Measurements from ENCODE around the gene CHMP4A.

Gene CHMP4A

DNA sequence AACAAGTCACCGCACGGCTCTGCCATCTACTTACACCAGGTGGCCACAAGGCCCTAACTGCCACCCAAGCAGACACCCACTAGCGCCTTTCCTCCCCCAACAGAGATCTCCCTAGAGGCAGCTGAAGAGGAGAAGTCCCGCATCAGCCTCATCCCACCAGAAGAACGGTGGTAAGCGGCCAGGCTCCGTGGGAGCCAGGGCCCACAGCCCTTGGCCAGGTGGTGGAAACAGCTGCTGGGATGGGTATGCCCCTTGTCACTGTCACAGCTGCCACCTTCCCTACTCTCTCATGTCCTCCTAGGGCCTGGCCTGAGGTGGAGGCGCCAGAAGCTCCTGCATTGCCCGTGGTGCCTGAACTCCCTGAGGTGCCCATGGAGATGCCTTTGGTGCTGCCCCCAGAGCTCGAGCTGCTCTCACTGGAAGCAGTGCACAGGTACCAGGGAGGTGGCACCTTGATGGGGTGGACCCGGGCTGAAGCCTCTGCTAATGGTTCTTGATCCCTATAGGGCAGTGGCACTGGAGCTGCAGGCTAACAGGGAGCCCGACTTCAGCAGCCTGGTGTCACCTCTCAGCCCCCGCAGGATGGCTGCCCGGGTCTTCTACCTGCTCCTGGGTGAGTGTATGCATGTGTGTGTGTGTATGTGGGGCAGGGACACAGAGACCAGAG lies 33.9 kb downstream of the CHMP4A start:
- Histone ChIP-seq H3K9me3 (ENCODE audit: control insufficient read depth in 1 of 2, low read length in 2 of 2) (no peaks in the 10 kb centered on the region), H3K4me1 (ENCODE audit: control insufficient read depth in 1 of 2, insufficient read depth in 2 of 2, low read length in 2 of 2) (no peaks in the 10 kb centered on the region), H3K27ac (ENCODE audit: low read depth, low read length) (peak overlapping the region; percentile 36), H3K4me3 (ENCODE audit: low read depth in 1 of 2, low read length in 2 of 2) (no peak overlapping the region), H3K36me3 (ENCODE audit: control insufficient read depth in 1 of 2, insufficient read depth in 2 of 2, low read length in 2 of 2) (peaks cover 43 to 87% of the 10 kb centered on the region in 2 donors), H3K9ac (ENCODE audit: low read depth in 1 of 2, low read length in 2 of 2) (peak overlapping the region in 1 of 2 donors; percentile 17), H3K27me3 (ENCODE audit: control insufficient read depth in 1 of 2, insufficient read depth in 2 of 2, low read length in 2 of 2) (no peaks in the 10 kb centered on the region)

DNA sequence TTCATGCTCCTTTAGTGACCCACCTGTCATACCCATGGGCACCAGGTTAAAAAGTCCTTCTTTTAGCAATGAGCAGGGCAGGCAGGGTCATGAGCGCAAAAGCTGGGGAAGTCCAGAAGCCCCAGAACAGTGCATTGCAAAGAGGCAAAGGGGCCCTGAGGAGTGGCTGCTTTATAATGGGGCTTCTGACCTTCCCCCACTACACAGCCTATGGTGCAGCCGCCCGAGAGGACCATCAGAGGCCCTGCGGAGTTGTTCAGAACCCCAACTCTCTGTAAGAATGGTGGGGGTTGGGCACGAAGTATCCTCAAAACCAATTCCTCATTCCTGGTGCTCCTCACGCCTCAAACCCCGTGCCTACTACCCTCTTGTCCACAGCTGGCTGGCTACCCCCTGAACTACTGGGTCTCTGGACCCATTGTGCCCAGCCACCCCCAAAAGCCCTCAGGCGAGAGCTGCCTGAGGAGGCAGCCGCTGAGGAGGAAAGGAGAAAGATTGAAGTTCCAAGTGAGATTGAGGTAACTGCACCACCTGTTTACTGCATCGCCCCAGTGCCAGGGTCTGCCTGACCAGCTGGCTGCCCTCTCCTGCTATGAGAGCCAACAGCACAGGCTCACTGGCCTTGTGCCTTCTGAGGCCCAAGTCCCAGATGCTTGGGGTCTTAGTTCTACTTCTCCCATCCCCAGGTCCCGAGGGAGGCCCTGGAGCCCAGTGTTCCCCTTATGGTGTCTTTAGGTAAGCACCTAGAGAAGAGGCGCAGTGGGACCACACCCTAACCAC lies 34.7 kb downstream of the CHMP4A start:
- H3K9me3 ChIP-seq (ENCODE audit: control insufficient read depth in 1 of 2, low read length in 2 of 2): no peaks in the 10 kb centered on the region
- H3K36me3 ChIP-seq (ENCODE audit: control insufficient read depth in 1 of 2, insufficient read depth in 2 of 2, low read length in 2 of 2): peaks cover 41 to 81% of the 10 kb centered on the region in 2 donors
- no peak overlapping the region for H3K9ac ChIP-seq (ENCODE audit: low read depth in 1 of 2, low read length in 2 of 2)
- no peaks in the 10 kb centered on the region for H3K4me1 ChIP-seq (ENCODE audit: control insufficient read depth in 1 of 2, insufficient read depth in 2 of 2, low read length in 2 of 2)
- H3K27me3 ChIP-seq (ENCODE audit: control insufficient read depth in 1 of 2, insufficient read depth in 2 of 2, low read length in 2 of 2): no peaks in the 10 kb centered on the region
- no peak overlapping the region for H3K4me3 ChIP-seq (ENCODE audit: low read depth in 1 of 2, low read length in 2 of 2)
- no peak overlapping the region for H3K27ac ChIP-seq (ENCODE audit: low read depth, low read length)

DNA sequence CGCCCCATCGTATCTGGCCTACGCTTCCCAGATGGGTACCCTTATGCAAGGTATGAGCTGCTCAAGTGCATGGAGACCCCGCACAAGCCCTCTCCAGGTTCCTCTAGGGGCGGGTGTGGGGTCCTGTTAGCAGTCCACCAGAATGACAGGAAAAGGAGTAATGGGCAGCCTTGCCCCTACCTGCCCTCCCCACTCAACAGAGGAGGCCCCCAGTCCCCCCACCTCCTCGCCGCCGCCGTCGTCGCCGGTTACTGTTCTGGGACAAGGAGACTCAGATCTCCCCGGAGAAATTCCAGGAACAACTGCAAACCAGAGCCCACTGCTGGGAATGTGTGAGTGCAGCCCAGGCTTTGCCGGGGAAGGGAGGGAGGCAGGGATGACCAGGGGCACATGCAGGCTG lies 35.4 kb downstream of the CHMP4A start:
- no peak overlapping the region for H3K4me3 ChIP-seq (ENCODE audit: low read depth in 1 of 2, low read length in 2 of 2)
- no peak overlapping the region for H3K9ac ChIP-seq (ENCODE audit: low read depth in 1 of 2, low read length in 2 of 2)
- no peaks in the 10 kb centered on the region for H3K9me3 ChIP-seq (ENCODE audit: control insufficient read depth in 1 of 2, low read length in 2 of 2)
- H3K36me3 ChIP-seq (ENCODE audit: control insufficient read depth in 1 of 2, insufficient read depth in 2 of 2, low read length in 2 of 2): peaks cover 43 to 80% of the 10 kb centered on the region in 2 donors
- no peak overlapping the region for H3K27ac ChIP-seq (ENCODE audit: low read depth, low read length)
- H3K27me3 ChIP-seq (ENCODE audit: control insufficient read depth in 1 of 2, insufficient read depth in 2 of 2, low read length in 2 of 2): no peaks in the 10 kb centered on the region
- no peaks in the 10 kb centered on the region for H3K4me1 ChIP-seq (ENCODE audit: control insufficient read depth in 1 of 2, insufficient read depth in 2 of 2, low read length in 2 of 2)

DNA sequence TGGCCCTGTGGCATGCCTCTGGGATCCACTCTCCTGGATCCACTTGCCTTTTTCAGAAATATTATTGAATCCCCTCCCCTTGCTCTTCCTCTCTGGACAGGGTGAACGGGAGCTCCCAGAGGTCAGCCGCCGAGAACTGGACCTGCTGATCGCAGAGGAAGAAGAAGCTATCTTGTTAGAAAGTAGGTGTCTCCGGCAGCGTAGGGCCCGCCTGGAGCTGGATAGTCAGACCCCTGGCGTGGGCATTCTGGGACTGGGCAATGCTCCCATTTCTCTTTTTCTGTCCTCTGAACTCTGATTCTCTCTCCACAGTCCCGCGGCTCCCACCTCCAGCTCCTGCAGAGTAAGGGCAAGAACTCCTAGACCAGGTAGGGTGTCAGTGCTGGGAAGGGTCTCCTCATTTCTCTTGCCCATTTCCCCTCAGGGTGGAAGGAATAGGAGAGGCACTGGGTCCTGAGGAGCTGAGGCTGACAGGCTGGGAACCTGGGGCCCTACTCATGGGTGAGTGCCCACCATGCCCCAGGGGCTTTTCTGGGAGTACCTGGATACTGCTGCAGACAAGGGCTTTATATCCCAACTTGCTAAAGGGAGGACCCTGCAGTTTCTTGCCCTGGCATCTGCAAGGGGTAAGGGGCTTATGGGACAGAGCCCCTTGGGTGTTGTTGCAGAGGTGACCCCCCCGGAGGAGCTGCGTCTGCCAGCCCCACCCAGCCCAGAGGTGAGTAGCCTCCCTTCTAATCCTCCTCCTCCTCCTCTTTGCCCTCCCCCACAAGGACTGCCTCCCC lies 36.1 kb downstream of the CHMP4A start:
- Histone ChIP-seq H3K9ac (ENCODE audit: low read depth in 1 of 2, low read length in 2 of 2) (no peak overlapping the region), H3K27ac (ENCODE audit: low read depth, low read length) (no peak overlapping the region), H3K4me1 (ENCODE audit: control insufficient read depth in 1 of 2, insufficient read depth in 2 of 2, low read length in 2 of 2) (no peaks in the 10 kb centered on the region), H3K9me3 (ENCODE audit: control insufficient read depth in 1 of 2, low read length in 2 of 2) (no peaks in the 10 kb centered on the region), H3K36me3 (ENCODE audit: control insufficient read depth in 1 of 2, insufficient read depth in 2 of 2, low read length in 2 of 2) (peaks cover 41 to 80% of the 10 kb centered on the region in 2 donors), H3K27me3 (ENCODE audit: control insufficient read depth in 1 of 2, insufficient read depth in 2 of 2, low read length in 2 of 2) (no peaks in the 10 kb centered on the region), H3K4me3 (ENCODE audit: low read depth in 1 of 2, low read length in 2 of 2) (no peak overlapping the region)

DNA sequence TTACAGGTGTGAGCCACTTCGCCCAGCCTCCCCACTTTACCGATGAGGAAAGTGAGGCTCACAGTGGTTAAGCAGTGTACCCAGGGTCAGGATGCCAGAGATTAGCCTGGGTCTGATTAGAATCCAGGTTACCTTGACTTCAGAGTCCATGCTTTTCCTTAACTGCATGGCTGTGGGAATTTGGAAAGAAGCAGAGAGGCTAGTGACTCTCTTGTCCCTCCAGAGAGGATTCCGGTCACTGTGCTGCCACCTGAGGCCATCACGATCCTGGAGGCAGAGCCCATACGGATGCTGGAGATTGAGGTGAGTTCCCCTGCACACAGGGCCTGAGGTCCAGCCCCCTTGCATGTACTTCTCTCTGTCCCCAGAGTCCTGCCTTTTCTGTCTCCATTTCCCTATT lies 36.7 kb downstream of the CHMP4A start:
- Histone ChIP-seq H3K27ac (ENCODE audit: low read depth, low read length) (no peak overlapping the region), H3K4me3 (ENCODE audit: low read depth in 1 of 2, low read length in 2 of 2) (no peak overlapping the region), H3K27me3 (ENCODE audit: control insufficient read depth in 1 of 2, insufficient read depth in 2 of 2, low read length in 2 of 2) (no peaks in the 10 kb centered on the region), H3K9ac (ENCODE audit: low read depth in 1 of 2, low read length in 2 of 2) (no peak overlapping the region), H3K36me3 (ENCODE audit: control insufficient read depth in 1 of 2, insufficient read depth in 2 of 2, low read length in 2 of 2) (peaks cover 36 to 76% of the 10 kb centered on the region in 2 donors), H3K9me3 (ENCODE audit: control insufficient read depth in 1 of 2, low read length in 2 of 2) (no peaks in the 10 kb centered on the region), H3K4me1 (ENCODE audit: control insufficient read depth in 1 of 2, insufficient read depth in 2 of 2, low read length in 2 of 2) (no peaks in the 10 kb centered on the region)

DNA sequence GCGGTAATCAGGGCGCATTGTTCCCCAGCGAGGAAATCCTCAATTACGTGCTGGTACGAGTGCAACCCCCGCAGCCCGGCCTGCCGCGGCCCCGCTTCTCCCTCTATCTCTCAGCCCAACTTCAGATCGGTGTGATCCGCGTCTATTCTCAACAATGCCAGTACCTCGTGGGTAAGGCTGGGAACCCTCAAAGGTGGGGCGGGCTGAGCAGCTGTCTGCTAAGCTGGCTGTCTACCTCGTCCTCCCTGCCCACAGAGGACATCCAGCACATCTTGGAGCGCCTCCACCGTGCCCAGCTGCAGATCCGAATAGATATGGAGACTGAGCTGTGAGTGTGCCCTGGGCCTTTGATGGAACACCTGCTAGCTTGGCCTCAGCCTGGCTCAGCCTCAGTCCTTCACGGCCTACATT lies 40.4 kb downstream of the CHMP4A start:
- Histone ChIP-seq H3K27me3 (ENCODE audit: control insufficient read depth in 1 of 2, insufficient read depth in 2 of 2, low read length in 2 of 2) (no peaks in the 10 kb centered on the region), H3K4me1 (ENCODE audit: control insufficient read depth in 1 of 2, insufficient read depth in 2 of 2, low read length in 2 of 2) (no peaks in the 10 kb centered on the region), H3K9me3 (ENCODE audit: control insufficient read depth in 1 of 2, low read length in 2 of 2) (no peaks in the 10 kb centered on the region), H3K27ac (ENCODE audit: low read depth, low read length) (no peak overlapping the region), H3K36me3 (ENCODE audit: control insufficient read depth in 1 of 2, insufficient read depth in 2 of 2, low read length in 2 of 2) (peaks cover 29 to 46% of the 10 kb centered on the region in 2 donors), H3K9ac (ENCODE audit: low read depth in 1 of 2, low read length in 2 of 2) (peak overlapping the region in 1 of 2 donors; percentile 16), H3K4me3 (ENCODE audit: low read depth in 1 of 2, low read length in 2 of 2) (peak overlapping the region in 1 of 2 donors; percentile 57)

DNA sequence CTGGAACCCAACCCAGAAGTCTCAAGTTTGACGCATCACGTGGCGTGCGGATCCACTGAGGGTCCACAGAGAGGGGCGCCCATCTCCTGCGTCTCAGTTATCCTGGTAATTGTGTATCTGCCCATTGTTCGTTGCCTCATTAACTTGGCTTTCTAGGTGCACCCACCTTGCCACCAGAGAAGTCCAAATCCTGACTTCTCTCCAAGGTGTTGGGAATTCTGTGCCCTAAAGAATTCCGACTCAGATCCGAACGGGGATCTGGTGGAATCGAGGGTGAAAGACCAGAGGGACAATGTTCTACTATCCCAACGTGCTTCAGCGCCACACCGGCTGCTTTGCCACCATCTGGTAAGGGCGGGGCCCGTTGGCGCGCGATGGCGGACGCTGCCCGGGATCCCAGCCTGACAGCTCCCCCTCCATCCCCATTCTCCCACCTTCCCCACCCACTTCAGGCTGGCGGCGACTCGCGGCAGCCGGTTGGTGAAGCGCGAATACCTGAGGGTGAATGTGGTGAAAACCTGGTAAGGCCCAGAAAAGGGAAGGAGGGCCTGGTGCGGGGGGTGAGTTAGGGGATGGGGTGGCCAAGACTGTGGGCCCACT lies 40.9 kb downstream of the CHMP4A start:
- peaks cover 30 to 46% of the 10 kb centered on the region in 2 donors for H3K36me3 ChIP-seq (ENCODE audit: control insufficient read depth in 1 of 2, insufficient read depth in 2 of 2, low read length in 2 of 2)
- H3K9me3 ChIP-seq (ENCODE audit: control insufficient read depth in 1 of 2, low read length in 2 of 2): no peaks in the 10 kb centered on the region
- H3K27ac ChIP-seq (ENCODE audit: low read depth, low read length): no peak overlapping the region
- peak overlapping the region; percentile 0 to 57 for H3K4me3 ChIP-seq (ENCODE audit: low read depth in 1 of 2, low read length in 2 of 2)
- H3K27me3 ChIP-seq (ENCODE audit: control insufficient read depth in 1 of 2, insufficient read depth in 2 of 2, low read length in 2 of 2): no peaks in the 10 kb centered on the region
- no peaks in the 10 kb centered on the region for H3K4me1 ChIP-seq (ENCODE audit: control insufficient read depth in 1 of 2, insufficient read depth in 2 of 2, low read length in 2 of 2)
- peak overlapping the region in 1 of 2 donors; percentile 16 for H3K9ac ChIP-seq (ENCODE audit: low read depth in 1 of 2, low read length in 2 of 2)

DNA sequence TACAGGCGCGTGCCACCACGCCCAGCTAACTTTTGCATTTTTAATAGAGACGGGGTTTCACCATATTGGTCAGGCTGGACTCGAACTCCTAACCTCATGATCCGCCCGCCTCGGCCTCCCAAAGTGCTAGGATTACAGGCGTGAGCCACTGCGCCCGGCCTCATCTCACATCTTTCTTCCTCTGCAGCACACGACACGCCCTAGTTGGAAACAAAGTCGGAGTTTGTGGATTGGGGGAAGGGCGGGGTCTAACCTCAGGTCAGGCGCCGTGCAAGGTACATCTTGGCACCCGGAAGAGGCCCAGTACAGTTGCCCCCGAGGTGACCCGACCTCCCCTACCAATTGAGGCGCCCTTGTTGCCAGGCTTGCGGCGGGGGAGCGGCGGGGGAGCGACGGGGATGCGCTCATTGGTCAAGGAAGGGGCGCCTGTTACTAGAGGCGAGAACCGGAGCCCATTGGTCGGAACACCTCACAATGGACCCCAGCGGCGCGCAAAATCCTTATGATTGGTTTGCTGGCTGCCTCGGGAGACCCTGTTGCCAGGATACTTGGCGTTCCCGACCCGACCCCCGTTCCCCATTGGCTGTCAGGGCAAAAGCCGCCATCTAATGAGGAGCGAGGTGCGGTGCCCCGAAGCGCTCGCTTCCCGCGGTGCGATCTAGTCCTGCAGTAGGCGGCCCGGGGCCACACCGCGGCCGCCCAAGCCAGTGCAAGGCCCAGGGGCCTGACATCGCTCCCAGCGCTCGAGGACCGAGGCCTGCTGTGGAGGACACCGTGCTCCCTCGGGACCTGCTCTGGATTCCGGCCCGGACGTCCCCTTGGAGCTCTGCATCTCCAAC lies 41.6 kb downstream of the CHMP4A start, which contains the start of gene REC8:
Gene REC8 (plus strand): TSS at position 659 of the 839 bp plus-strand sequence. CDS start 473 bp downstream, outside the sequence.
- Histone ChIP-seq H3K9me3 (ENCODE audit: control insufficient read depth in 1 of 2, low read length in 2 of 2) (no peaks in the 10 kb centered on the region), H3K4me3 (ENCODE audit: low read depth in 1 of 2, low read length in 2 of 2) (peak within 1 kb of the TSS; percentile 0 to 57), H3K4me1 (ENCODE audit: control insufficient read depth in 1 of 2, insufficient read depth in 2 of 2, low read length in 2 of 2) (no peaks in the 10 kb centered on the region), H3K27me3 (ENCODE audit: control insufficient read depth in 1 of 2, insufficient read depth in 2 of 2, low read length in 2 of 2) (no peaks in the 10 kb centered on the region), H3K27ac (ENCODE audit: low read depth, low read length) (peak within 1 kb of the TSS; percentile 10), H3K36me3 (ENCODE audit: control insufficient read depth in 1 of 2, insufficient read depth in 2 of 2, low read length in 2 of 2) (peaks cover 27 to 44% of the 10 kb centered on the region in 2 donors), H3K9ac (ENCODE audit: low read depth in 1 of 2, low read length in 2 of 2) (peak within 1 kb of the TSS in 1 of 2 donors; percentile 16)

DNA sequence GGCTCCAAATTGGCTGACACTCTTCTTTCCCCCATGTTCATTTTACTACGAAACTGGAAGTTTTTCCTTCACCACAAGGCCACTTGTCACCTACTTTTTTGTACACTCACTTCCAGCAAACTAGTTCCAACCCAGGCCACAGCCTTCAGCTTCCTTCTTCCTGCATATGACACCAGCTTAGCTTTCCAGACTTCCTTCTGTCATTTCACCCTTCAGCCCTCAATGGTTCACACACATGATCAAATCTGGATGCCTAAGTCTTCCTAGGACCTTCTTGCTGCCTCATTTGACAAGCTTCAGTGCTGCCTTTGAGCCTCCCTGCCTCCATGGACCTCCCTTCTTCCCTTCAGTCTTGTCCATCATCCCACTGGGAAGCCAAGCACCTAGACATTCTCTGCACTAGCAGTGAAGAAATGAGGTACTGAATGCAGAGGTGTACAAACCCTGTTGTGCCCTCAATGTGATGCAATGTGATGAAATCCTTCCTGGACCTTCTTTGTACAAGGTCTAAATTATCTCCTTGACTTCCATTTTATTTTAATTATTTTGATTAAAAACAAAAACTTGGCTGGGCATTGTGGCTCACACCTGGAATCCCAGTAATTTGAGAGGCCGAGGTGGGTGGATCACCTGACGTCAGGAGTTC lies 45.7 kb downstream of the CHMP4A start:
- peaks cover 8 to 16% of the 10 kb centered on the region in 2 donors for H3K4me1 ChIP-seq (ENCODE audit: control insufficient read depth in 1 of 2, insufficient read depth in 2 of 2, low read length in 2 of 2)
- H3K27me3 ChIP-seq (ENCODE audit: control insufficient read depth in 1 of 2, insufficient read depth in 2 of 2, low read length in 2 of 2): no peaks in the 10 kb centered on the region
- no peak overlapping the region for H3K27ac ChIP-seq (ENCODE audit: low read depth, low read length)
- no peak overlapping the region for H3K4me3 ChIP-seq (ENCODE audit: low read depth in 1 of 2, low read length in 2 of 2)
- H3K9me3 ChIP-seq (ENCODE audit: control insufficient read depth in 1 of 2, low read length in 2 of 2): no peaks in the 10 kb centered on the region
- peaks cover 52 to 62% of the 10 kb centered on the region in 2 donors for H3K36me3 ChIP-seq (ENCODE audit: control insufficient read depth in 1 of 2, insufficient read depth in 2 of 2, low read length in 2 of 2)
- no peak overlapping the region for H3K9ac ChIP-seq (ENCODE audit: low read depth in 1 of 2, low read length in 2 of 2)
